22Rv1 (cell line): ENCODE results near the gene PPFIBP2.

Source experiments
- H3K27ac ChIP-seq: fragments of 450-650 bp; 2 replicates; pipeline ENCODE4 v1.5.1; 2017
- ZFX ChIP-seq: fragments of 450-650 bp; IDR thresholded peaks from 2 replicates; pipeline ENCODE4 v1.6.1; 2017; ENCODE audit warnings: antibody characterized with exemption, borderline replicate concordance
- TF ChIP-seq, protein P1 (sequence below): fragments of 450-650 bp; IDR thresholded peaks from 2 replicates; pipeline ENCODE4 v1.5.1; 2017; ENCODE audit warnings: mild to moderate bottlenecking

Gene PPFIBP2

DNA sequence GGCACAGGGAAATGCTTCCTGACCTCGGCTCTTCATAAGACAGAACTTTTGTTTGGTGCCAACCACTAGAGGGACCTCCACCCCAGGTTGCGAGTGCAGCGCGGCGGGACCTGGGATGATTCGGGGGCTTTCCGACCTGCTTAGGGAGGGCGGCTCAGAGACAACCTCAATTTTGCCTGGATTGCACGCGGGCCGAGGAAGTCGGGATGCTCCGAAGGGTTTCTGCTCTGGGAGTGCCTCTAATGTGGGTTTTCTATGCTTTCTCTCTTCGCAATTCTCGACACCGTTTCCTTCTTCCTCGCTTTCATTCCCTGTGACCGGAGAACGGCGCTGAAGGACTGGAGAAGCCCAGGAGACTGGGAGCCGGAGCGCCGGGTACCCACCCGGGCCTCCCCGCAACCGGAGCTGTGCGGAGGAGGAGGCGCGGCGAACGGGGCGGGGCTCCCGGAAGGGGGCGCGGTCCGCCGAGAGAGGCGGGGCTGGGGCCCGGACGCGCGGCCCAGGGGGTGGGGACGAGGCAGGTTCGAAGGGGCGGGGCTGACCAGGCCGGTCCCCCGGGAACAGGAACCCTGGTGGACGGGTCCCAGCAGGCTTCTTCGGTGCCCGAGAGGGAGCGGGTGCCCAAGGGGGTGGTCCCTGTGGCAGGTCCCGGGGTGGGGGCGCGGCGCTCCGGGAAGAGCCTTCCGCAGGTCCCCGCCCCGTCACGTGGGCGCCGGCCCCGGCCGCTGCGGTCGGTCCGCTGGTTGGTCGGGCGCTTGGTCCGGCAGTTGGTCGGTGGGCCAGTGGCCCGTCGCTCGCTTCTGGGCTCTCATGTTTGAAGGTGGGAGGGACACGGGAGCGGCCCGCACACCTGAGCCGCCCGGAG, at the start of gene PPFIBP2:
TSS of gene PPFIBP2 (plus strand) at position 766 of the 865 bp plus-strand sequence. CDS start 35,477 bp downstream, outside the sequence.
- H3K27ac ChIP-seq = peak within 1 kb of the TSS; percentile 72
- TF ChIP-seq, protein P1, sequence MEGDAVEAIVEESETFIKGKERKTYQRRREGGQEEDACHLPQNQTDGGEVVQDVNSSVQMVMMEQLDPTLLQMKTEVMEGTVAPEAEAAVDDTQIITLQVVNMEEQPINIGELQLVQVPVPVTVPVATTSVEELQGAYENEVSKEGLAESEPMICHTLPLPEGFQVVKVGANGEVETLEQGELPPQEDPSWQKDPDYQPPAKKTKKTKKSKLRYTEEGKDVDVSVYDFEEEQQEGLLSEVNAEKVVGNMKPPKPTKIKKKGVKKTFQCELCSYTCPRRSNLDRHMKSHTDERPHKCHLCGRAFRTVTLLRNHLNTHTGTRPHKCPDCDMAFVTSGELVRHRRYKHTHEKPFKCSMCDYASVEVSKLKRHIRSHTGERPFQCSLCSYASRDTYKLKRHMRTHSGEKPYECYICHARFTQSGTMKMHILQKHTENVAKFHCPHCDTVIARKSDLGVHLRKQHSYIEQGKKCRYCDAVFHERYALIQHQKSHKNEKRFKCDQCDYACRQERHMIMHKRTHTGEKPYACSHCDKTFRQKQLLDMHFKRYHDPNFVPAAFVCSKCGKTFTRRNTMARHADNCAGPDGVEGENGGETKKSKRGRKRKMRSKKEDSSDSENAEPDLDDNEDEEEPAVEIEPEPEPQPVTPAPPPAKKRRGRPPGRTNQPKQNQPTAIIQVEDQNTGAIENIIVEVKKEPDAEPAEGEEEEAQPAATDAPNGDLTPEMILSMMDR = peak; percentile 91
- no peak for TF ChIP-seq ZFX

DNA sequence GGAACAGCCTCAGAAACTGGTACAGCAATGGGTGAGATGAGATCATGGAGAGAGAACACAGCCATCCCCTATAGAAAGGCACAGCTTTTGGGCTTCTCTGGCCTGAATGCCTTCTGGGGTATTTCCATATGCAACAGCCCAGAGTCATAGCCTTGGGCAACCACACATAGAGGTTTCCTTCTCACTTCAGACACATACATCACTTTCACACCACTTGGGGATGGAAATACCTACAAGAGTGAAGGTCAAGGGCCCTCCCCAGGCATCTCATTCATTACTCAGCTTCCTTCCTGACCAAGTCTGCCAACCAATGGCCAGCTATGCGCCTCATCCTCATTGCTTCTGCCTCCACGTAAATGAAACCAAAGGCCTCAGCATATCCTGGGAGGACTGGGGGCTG, 46.1 kb upstream of the PPFIBP2 start:
- no peak for TF ChIP-seq ZFX
- TF ChIP-seq, protein P1 = no peak

DNA sequence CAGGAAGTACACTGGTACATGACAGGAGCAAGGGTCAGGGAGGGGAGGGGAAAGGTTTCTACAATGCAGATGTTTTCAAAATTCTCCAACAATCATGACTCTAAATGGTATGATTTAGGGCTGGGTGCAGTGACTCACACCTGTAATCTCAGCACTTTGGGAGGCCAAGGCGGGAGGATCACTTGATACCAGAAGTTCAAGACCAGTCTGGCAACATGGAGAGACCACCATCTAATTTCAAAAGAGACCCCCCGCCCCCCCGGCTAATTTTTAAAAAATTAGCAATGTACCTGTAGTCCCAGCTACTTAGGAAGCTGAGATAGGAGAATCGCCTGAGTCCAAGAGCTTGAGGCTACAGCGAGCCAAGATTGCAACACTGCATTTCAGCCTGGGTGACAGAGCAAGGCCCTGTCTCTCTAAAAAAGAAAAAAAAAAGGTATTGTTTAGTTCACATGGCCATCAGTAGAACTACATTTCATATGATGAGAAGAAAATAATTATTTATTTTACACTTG, 44.4 kb upstream of the PPFIBP2 start:
- H3K27ac ChIP-seq = no peak overlapping the region
- TF ChIP-seq, protein P1 = no peak

More for the DNA sequence above, 46.1 kb upstream of the PPFIBP2 start:
- H3K27ac ChIP-seq = no peak overlapping the region

DNA sequence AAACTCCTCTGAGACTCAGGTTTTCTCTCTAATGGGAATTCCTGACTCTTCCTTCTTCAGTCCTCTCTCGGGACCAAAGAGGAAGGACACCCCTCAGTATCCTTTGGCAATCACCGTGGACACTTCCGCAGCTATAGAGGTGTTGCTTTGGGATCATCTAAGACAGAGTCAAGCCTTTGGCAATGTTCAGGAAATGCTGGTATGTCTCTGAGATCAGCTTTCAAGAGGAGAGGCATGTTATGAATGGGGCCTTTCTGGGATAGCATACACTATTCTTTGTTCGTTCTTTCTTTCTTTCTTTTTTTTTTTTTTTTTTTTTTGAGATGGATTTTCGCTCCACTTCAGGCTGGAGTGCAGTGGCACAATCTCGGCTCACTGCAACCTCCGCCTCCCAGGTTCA, 42.7 kb upstream of the PPFIBP2 start:
- no peak for TF ChIP-seq ZFX
- TF ChIP-seq, protein P1 = no peak
- H3K27ac ChIP-seq = no peak overlapping the region

DNA sequence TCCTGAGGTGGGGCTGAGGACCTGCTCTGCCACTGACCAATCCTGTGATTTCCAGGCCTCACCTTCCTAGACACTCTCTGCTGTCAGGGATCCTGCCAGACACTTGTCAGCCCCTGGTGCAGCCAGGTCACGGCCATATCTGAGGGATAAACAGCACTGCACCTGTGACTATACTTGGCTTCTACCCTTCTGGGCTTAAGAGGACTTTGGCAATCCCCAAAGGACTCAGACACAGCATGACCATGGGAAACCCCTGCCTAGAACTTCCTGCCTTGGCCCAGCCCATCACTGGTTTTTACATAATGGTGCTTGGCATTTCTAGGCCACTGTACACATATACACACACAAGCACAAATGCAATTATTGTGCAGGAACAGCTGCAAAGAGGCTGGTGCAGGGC, 40.1 kb upstream of the PPFIBP2 start:
- no peak for TF ChIP-seq ZFX
- TF ChIP-seq, protein P1 = no peak
- H3K27ac ChIP-seq = no peak overlapping the region

DNA sequence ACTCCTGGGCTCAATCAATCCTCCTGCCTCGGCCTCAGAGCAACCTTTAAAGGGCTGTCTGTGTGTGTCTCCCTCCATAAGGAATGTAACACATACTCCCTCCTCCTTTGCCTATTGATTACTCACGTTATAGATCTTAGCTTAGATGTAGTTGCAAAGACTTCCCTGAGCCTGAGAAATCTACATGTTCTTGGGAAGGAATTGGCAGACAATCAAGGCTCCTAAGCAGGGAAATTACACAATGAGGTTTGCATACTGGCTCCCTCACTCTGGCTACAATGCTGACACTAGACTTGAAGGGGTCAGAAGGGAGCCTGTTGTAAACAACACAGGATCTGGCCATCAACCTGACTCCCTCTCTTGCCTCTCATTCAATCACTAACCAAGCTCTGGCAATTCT, 33.7 kb upstream of the PPFIBP2 start:
- no peak overlapping the region for H3K27ac ChIP-seq
- no peak for TF ChIP-seq ZFX
- TF ChIP-seq, protein P1 = no peak

DNA sequence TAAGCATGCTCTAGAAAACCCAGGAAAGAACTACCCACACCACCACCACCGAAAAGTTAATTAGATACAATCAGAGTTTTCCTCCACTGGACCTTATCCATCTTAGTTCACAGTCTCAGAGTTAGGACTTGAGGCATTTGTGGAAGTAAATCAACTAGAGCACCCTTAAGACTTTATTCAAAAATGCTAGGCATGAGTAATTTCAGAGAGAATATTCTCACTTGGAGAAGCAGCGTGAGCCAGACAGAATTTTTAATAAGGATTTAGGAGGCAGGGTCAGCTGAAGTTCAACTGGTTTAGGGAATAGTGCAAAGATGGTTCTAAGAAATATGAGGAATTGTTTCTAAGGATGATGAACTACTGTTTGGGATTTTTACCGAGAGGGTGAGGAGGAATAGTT, 29.7 kb upstream of the PPFIBP2 start:
- H3K27ac ChIP-seq = no peak overlapping the region
- TF ChIP-seq, protein P1 = no peak
- no peak for TF ChIP-seq ZFX
